Effector memory CD4-positive, alpha-beta T cell (primary cell): ENCODE data around the gene ESRRB.
A peak's percentile ranks its signal among the peaks of the same experiment; 100 is the strongest.

Experiments
- DNase-seq, 3 donors: peaks; one replicate each; pipeline ENCODE4 v3.0.0-alpha.2; 2020
- H3K27ac ChIP-seq: 2 replicates; pipeline ENCODE4 v1.7.0; 2013; ENCODE audit warnings: mild to moderate bottlenecking, low read length, moderate library complexity; ENCODE audit not compliant: insufficient read depth, poor library complexity, severe bottlenecking
- H3K27me3 ChIP-seq: replicated peaks from 2 replicates; pipeline ENCODE4 v1.7.0; 2013; ENCODE audit warnings: mild to moderate bottlenecking, low read length; ENCODE audit not compliant: insufficient read depth, control insufficient read depth, poor library complexity, severe bottlenecking
- H3K36me3 ChIP-seq: 2 replicates; pipeline ENCODE4 v1.7.0; 2013; ENCODE audit warnings: mild to moderate bottlenecking, low read length, moderate library complexity; ENCODE audit not compliant: control insufficient read depth, insufficient read depth
- H3K4me1 ChIP-seq: 2 replicates; pipeline ENCODE4 v1.7.0; 2013; ENCODE audit warnings: low read length, mild to moderate bottlenecking; ENCODE audit not compliant: control insufficient read depth, insufficient read depth, poor library complexity, severe bottlenecking
- H3K4me3 ChIP-seq: 2 replicates; pipeline ENCODE4 v1.7.0; 2013; ENCODE audit warnings: low read length, low read depth, mild to moderate bottlenecking; ENCODE audit not compliant: insufficient read depth, poor library complexity, severe bottlenecking
- H3K9me3 ChIP-seq: 2 replicates; pipeline ENCODE4 v1.7.0; 2013; ENCODE audit warnings: mild to moderate bottlenecking, low read length, moderate library complexity; ENCODE audit not compliant: control insufficient read depth

Gene ESRRB

GRCh38 chr14:76352639-76353281 lies 23.2 kb upstream of the ESRRB start:
- Histone ChIP-seq H3K27ac (no peak overlapping the region), H3K4me1 (peaks cover 4% of the 10 kb centered on the region), H3K27me3 (no peaks in the 10 kb centered on the region), H3K9me3 (no peaks in the 10 kb centered on the region), H3K4me3 (no peak overlapping the region), H3K36me3 (no peaks in the 10 kb centered on the region)
- DNase-seq = peak in 1 of 3 donors; percentile 13

- no peak for DNase-seq
- no peak overlapping the region for H3K4me3 ChIP-seq
Observed at GRCh38 chr14:76354310-76354709, 21.6 kb upstream of the ESRRB start.

GRCh38 chr14:76355771-76356170 lies 20.2 kb upstream of the ESRRB start:
- Histone ChIP-seq H3K27ac (no peak overlapping the region), H3K36me3 (no peaks in the 10 kb centered on the region), H3K9me3 (no peaks in the 10 kb centered on the region), H3K27me3 (no peaks in the 10 kb centered on the region), H3K4me1 (peaks cover 4% of the 10 kb centered on the region), H3K4me3 (no peak overlapping the region)
- DNase-seq = no peak

More at GRCh38 chr14:76354310-76354709, 21.6 kb upstream of the ESRRB start:
- Histone ChIP-seq H3K4me1 (peaks cover 4% of the 10 kb centered on the region), H3K27me3 (no peaks in the 10 kb centered on the region), H3K27ac (no peak overlapping the region), H3K36me3 (no peaks in the 10 kb centered on the region), H3K9me3 (no peaks in the 10 kb centered on the region)

GRCh38 chr14:76371066-76371465 lies 4.9 kb upstream of the ESRRB start:
- H3K27me3 ChIP-seq = peaks cover under 1% of the 10 kb centered on the region
- H3K9me3 ChIP-seq = no peaks in the 10 kb centered on the region
- no peak overlapping the region for H3K4me3 ChIP-seq
- DNase-seq = no peak
- H3K4me1 ChIP-seq = no peaks in the 10 kb centered on the region
- H3K27ac ChIP-seq = no peak overlapping the region
- no peaks in the 10 kb centered on the region for H3K36me3 ChIP-seq

GRCh38 chr14:76373456-76373855 lies 2.5 kb upstream of the ESRRB start:
- no peak for DNase-seq
- Histone ChIP-seq H3K4me1 (no peaks in the 10 kb centered on the region), H3K36me3 (no peaks in the 10 kb centered on the region), H3K9me3 (no peaks in the 10 kb centered on the region), H3K27ac (no peak overlapping the region), H3K4me3 (no peak overlapping the region), H3K27me3 (peaks cover 19% of the 10 kb centered on the region)

- Histone ChIP-seq H3K36me3 (no peaks in the 10 kb centered on the region), H3K9me3 (no peaks in the 10 kb centered on the region), H3K4me3 (no peak overlapping the region), H3K4me1 (no peaks in the 10 kb centered on the region), H3K27ac (no peak overlapping the region), H3K27me3 (peaks cover 19% of the 10 kb centered on the region)
- no peak for DNase-seq
Observed at GRCh38 chr14:76375484-76375883, 453 bp upstream of the ESRRB start.

- no peak overlapping the region for H3K4me3 ChIP-seq
- no peak overlapping the region for H3K27ac ChIP-seq
- no peaks in the 10 kb centered on the region for H3K4me1 ChIP-seq
- peaks cover 21% of the 10 kb centered on the region for H3K27me3 ChIP-seq
- no peaks in the 10 kb centered on the region for H3K36me3 ChIP-seq
- no peaks in the 10 kb centered on the region for H3K9me3 ChIP-seq
- no peak for DNase-seq
Observed at GRCh38 chr14:76376409-76376877, 506 bp downstream of the ESRRB start.

GRCh38 chr14:76376878-76377734 lies 1.2 kb downstream of the ESRRB start:
- no peak for DNase-seq
- peaks cover 21% of the 10 kb centered on the region for H3K27me3 ChIP-seq

GRCh38 chr14:76377735-76378074 lies 1.8 kb downstream of the ESRRB start:
- H3K4me3 ChIP-seq = no peak overlapping the region
- no peak overlapping the region for H3K27ac ChIP-seq
- peaks cover 21% of the 10 kb centered on the region for H3K27me3 ChIP-seq
- H3K36me3 ChIP-seq = no peaks in the 10 kb centered on the region
- no peaks in the 10 kb centered on the region for H3K9me3 ChIP-seq
- no peaks in the 10 kb centered on the region for H3K4me1 ChIP-seq
- DNase-seq = no peak

More at GRCh38 chr14:76376878-76377734, 1.2 kb downstream of the ESRRB start:
- Histone ChIP-seq H3K4me3 (no peak overlapping the region), H3K9me3 (no peaks in the 10 kb centered on the region), H3K36me3 (no peaks in the 10 kb centered on the region), H3K27ac (no peak overlapping the region), H3K4me1 (no peaks in the 10 kb centered on the region)

GRCh38 chr14:76380991-76381390 lies 5.1 kb downstream of the ESRRB start:
- Histone ChIP-seq H3K9me3 (no peaks in the 10 kb centered on the region), H3K27me3 (peaks cover 21% of the 10 kb centered on the region), H3K4me1 (no peaks in the 10 kb centered on the region), H3K36me3 (no peaks in the 10 kb centered on the region), H3K27ac (no peak overlapping the region), H3K4me3 (no peak overlapping the region)
- DNase-seq = no peak
